Ectodermal cell (in vitro differentiated cells): Measurements from ENCODE around the gene CDH4.

Experiments
- H3K27ac ChIP-seq: 2 replicates; pipeline ENCODE4 v1.7.0; 2013; ENCODE audit warnings: mild to moderate bottlenecking, low read depth, low read length; ENCODE audit not compliant: insufficient read depth, poor library complexity, severe bottlenecking
- H3K27me3 ChIP-seq: 2 replicates; pipeline ENCODE4 v1.7.0; 2013; ENCODE audit warnings: mild to moderate bottlenecking, low read length; ENCODE audit not compliant: insufficient read depth, control insufficient read depth, poor library complexity, severe bottlenecking
- H3K36me3 ChIP-seq: one replicate; pipeline ENCODE4 v1.7.0; 2013; ENCODE audit warnings: low read length; ENCODE audit not compliant: control insufficient read depth, insufficient read depth
- H3K4me1 ChIP-seq: one replicate; pipeline ENCODE4 v1.7.0; 2013; ENCODE audit warnings: low read length; ENCODE audit not compliant: control insufficient read depth, insufficient read depth
- H3K4me3 ChIP-seq: 2 replicates; pipeline ENCODE4 v1.7.0; 2013; ENCODE audit warnings: low read depth, low read length, control low read depth; ENCODE audit not compliant: insufficient read depth
- H3K9me3 ChIP-seq: 2 replicates; pipeline ENCODE4 v1.7.0; 2013; ENCODE audit warnings: mild to moderate bottlenecking, low read length, moderate library complexity; ENCODE audit not compliant: control insufficient read depth
- WGBS, 2 experiments: methylation state at CpG; one replicate each; pipeline ENCODE4 v1.1.7; 2013; ENCODE audit warnings: missing lambda C conversion rate in 2 of 2; 5-methylcytosine and 5-hydroxymethylcytosine counted together

Gene CDH4

DNA sequence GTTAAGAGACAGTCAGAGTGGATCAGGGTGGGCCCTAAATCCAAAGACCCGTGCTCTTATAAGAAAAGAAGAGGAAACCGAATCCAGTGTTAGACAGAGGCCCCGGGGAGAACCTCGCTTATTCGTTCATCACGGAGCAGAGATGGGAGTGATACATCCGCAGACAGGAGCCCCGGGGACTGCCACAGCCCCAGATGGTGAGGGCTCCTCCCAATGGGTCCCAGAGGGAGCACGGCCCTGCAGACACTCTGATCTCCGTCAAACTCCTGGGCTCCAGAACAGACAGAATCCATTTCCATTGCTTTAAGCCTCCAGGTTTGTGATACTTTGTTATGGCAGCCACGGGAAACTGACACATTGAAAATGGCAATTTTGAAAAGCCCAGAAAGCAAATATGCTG, 47.0 kb downstream of the CDH4 start:
- Histone ChIP-seq H3K4me1 (peaks cover 5% of the 10 kb centered on the region), H3K4me3 (no peak overlapping the region), H3K27ac (no peak overlapping the region), H3K36me3 (no peaks in the 10 kb centered on the region), H3K9me3 (no peaks in the 10 kb centered on the region), H3K27me3 (no peaks in the 10 kb centered on the region)
- 89 to 93% methylated on average over 11 of the region's 11 CpGs for WGBS, 2 experiments

- H3K4me3 ChIP-seq = no peak overlapping the region
- WGBS, 2 experiments = 86 to 89% methylated on average over 7 of the region's 7 CpGs
- H3K4me1 ChIP-seq = peaks cover 5% of the 10 kb centered on the region
- no peaks in the 10 kb centered on the region for H3K27me3 ChIP-seq
- H3K36me3 ChIP-seq = no peaks in the 10 kb centered on the region
- H3K9me3 ChIP-seq = no peaks in the 10 kb centered on the region
- no peak overlapping the region for H3K27ac ChIP-seq
Measured at GRCh38 chr20:61299618-61300017, 47.6 kb downstream of the CDH4 start.

DNA sequence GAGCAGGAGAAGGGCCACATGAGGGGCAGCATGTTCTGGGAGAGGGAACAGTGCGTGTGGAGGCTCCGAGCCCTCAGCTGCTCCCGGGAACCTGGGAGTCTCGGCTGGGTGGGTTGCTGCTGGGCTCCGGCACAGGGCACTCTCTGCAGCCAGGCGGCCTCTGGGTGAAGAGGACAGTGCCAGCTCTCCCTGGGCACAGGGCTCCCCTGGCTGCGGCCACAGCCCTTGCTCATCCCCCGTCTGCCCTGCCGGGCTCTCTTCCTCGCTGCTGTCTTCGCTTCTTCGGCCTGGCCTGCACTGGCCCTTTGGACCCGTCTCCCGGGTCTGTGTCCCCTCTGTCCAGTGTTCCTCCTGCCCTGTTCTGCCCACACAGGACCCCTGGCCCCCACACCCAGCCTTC, 48.2 kb downstream of the CDH4 start:
- WGBS, 2 experiments = 85 to 88% methylated on average over 14 of the region's 14 CpGs
- no peaks in the 10 kb centered on the region for H3K9me3 ChIP-seq
- no peak overlapping the region for H3K27ac ChIP-seq
- H3K4me3 ChIP-seq = no peak overlapping the region
- no peaks in the 10 kb centered on the region for H3K36me3 ChIP-seq
- H3K27me3 ChIP-seq = no peaks in the 10 kb centered on the region
- H3K4me1 ChIP-seq = peaks cover 5% of the 10 kb centered on the region

- Histone ChIP-seq H3K27ac (no peak overlapping the region), H3K27me3 (no peaks in the 10 kb centered on the region), H3K9me3 (no peaks in the 10 kb centered on the region), H3K4me1 (peaks cover 5% of the 10 kb centered on the region), H3K4me3 (no peak overlapping the region), H3K36me3 (no peaks in the 10 kb centered on the region)
- WGBS, 2 experiments = 71 to 74% methylated on average over 10 of the region's 10 CpGs
Measured at GRCh38 chr20:61300709-61301108, 48.6 kb downstream of the CDH4 start.

DNA sequence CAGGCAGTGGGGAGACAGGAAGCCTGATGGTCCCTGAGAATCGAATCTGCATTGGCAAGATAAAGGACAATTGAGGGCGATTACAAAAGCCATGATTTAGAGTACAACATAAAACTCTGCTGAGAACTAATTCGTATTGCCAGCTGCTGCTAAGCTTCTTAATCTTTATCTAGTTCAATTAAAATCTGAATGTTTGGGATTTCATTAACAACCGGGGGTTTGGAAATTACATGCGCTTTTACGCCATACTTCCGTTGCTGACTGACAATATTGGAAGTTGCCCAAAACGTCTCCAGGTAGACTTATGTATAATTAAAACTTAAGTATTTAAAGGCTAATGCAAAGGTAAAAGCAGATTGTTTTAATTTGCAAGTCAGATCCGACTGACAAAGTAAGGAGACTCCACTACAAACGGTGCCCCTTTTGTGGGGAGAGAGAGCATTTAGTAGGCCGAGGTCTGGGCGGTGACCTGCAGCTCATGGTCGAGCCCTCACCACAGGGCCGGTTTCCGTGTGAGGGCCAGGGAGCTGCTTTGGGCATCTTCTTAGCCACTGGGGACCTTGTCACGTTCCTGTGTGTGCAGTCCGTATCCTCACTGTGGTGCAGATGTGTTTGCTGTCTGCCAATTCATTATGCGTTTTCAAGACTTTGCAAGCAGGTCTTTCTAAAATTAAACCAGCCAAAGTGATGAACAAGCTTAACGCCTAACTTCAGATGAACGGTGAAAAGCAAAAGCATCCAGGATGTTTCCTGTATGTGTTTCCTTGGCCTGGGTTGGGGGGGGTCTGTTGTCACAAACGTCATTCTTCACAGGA, 49.9 kb downstream of the CDH4 start:
- 87 to 89% methylated on average over 21 of the region's 21 CpGs for WGBS, 2 experiments
- peaks cover 8% of the 10 kb centered on the region for H3K4me1 ChIP-seq
- no peaks in the 10 kb centered on the region for H3K36me3 ChIP-seq

GRCh38 chr20:61303217-61303616, 51.2 kb downstream of the CDH4 start:
- H3K36me3 ChIP-seq = no peaks in the 10 kb centered on the region
- H3K4me3 ChIP-seq = no peak overlapping the region
- peaks cover 12% of the 10 kb centered on the region for H3K4me1 ChIP-seq
- H3K9me3 ChIP-seq = no peaks in the 10 kb centered on the region
- H3K27me3 ChIP-seq = no peaks in the 10 kb centered on the region
- 96 to 97% methylated on average over 8 of the region's 8 CpGs for WGBS, 2 experiments
- no peak overlapping the region for H3K27ac ChIP-seq

More for the DNA sequence above, 49.9 kb downstream of the CDH4 start:
- no peak overlapping the region for H3K27ac ChIP-seq
- H3K27me3 ChIP-seq = no peaks in the 10 kb centered on the region
- no peaks in the 10 kb centered on the region for H3K9me3 ChIP-seq
- H3K4me3 ChIP-seq = no peak overlapping the region

- Histone ChIP-seq H3K36me3 (no peaks in the 10 kb centered on the region), H3K4me1 (peaks cover 12% of the 10 kb centered on the region), H3K4me3 (no peak overlapping the region), H3K27ac (no peak overlapping the region), H3K9me3 (no peaks in the 10 kb centered on the region), H3K27me3 (no peaks in the 10 kb centered on the region)
- 90 to 92% methylated on average over 12 of the region's 12 CpGs for WGBS, 2 experiments
Measured at GRCh38 chr20:61303675-61304074, 51.6 kb downstream of the CDH4 start.

GRCh38 chr20:61304750-61305149, 52.7 kb downstream of the CDH4 start:
- Histone ChIP-seq H3K4me1 (peaks cover 12% of the 10 kb centered on the region), H3K4me3 (no peak overlapping the region), H3K36me3 (no peaks in the 10 kb centered on the region), H3K27me3 (no peaks in the 10 kb centered on the region), H3K9me3 (no peaks in the 10 kb centered on the region), H3K27ac (no peak overlapping the region)
- WGBS, 2 experiments = 90 to 94% methylated on average over 8 of the region's 8 CpGs

- no peaks in the 10 kb centered on the region for H3K9me3 ChIP-seq
- peaks cover 7% of the 10 kb centered on the region for H3K4me1 ChIP-seq
- no peaks in the 10 kb centered on the region for H3K27me3 ChIP-seq
- WGBS, 2 experiments = 73 to 80% methylated on average over 10 of the region's 10 CpGs
- no peaks in the 10 kb centered on the region for H3K36me3 ChIP-seq
- no peak overlapping the region for H3K4me3 ChIP-seq
- H3K27ac ChIP-seq = no peak overlapping the region
Measured at GRCh38 chr20:61306937-61307475, 54.9 kb downstream of the CDH4 start.

DNA sequence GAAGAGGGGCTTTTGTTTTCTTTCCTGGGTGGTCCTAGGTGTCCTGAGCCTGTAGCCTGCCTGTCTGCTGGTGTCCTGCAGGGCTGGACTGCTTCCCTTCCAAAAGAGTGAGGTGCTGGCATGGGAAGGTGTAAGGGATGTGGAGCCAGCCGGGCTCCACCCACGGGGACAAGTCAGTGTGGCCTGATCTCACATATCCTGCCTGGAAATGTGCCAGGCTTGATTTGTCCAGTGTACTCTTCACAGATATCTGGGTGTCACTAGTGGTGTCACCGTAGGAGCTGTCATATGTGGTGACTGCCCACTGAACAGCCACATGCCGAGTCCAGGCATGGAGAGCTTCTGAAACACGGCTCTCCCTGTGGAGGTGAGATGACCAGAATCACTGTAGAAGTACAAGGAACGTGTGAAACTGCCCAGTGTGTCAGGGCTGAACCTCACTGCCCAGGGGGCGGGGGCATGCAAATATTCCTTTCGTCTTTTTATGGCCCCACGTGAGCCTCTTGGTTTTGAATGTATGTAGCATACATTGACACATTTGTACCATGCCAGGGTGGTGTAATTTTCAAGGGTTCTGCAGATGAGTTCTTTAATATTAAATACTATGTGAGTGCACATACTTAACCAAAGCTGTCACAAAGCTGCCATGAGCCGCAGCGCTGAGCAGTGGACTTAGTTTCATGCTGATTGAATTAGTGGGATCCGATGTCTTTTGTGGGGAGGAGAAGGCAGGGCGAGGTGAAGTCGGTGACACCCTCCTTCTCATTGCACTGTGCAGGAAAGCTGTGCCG, 55.8 kb downstream of the CDH4 start:
- Histone ChIP-seq H3K27ac (no peak overlapping the region), H3K36me3 (no peaks in the 10 kb centered on the region), H3K4me3 (no peak overlapping the region), H3K4me1 (peaks cover 7% of the 10 kb centered on the region), H3K27me3 (no peaks in the 10 kb centered on the region), H3K9me3 (no peaks in the 10 kb centered on the region)
- 87 to 89% methylated on average over 15 of the region's 15 CpGs for WGBS, 2 experiments
